ENCODE data around the gene NTNG2.

NTNG2 gene

DNA sequence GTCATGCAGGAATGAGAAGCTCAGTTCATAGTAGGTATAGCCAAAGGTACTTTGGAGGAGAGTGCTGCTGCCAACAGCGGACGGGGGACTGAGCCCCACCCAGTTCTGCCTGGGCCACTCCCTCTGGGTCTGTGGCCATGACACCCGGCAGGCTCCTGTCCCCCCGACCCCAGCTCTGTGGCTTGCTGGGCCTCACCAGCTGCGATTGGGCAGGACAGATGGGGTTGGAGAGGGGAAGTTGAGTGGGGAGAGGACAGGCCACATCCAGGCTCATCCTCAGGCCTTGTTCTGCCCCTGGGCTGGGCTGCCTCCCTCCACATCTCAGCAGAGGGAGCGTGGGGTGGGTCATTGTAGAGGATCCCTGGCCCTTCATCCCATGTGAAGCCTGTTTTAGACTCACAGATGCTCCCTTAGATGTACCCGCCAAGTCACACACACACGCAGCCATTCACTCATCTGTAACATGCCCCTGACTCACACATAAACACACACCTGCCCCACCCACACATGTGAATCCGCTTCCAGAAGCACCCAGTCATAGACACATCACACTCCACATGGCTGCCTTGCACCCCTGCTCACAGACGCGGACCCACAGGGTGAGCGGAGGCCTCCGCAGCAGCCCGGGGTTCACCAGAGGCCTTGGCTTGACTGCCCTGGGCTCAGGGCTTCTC is 48.8 kb downstream of the NTNG2 start:
- no peak for DNase-seq
- no peaks in the 10 kb centered on the region for H3K27me3 ChIP-seq (replicated peaks)
- H3K4me3 ChIP-seq (ENCODE audit: low read depth, low read length), result no peak overlapping the region
- no peak overlapping the region for H3K27ac ChIP-seq
- TF ChIP-seq, protein P1, sequence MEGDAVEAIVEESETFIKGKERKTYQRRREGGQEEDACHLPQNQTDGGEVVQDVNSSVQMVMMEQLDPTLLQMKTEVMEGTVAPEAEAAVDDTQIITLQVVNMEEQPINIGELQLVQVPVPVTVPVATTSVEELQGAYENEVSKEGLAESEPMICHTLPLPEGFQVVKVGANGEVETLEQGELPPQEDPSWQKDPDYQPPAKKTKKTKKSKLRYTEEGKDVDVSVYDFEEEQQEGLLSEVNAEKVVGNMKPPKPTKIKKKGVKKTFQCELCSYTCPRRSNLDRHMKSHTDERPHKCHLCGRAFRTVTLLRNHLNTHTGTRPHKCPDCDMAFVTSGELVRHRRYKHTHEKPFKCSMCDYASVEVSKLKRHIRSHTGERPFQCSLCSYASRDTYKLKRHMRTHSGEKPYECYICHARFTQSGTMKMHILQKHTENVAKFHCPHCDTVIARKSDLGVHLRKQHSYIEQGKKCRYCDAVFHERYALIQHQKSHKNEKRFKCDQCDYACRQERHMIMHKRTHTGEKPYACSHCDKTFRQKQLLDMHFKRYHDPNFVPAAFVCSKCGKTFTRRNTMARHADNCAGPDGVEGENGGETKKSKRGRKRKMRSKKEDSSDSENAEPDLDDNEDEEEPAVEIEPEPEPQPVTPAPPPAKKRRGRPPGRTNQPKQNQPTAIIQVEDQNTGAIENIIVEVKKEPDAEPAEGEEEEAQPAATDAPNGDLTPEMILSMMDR (IDR thresholded peaks at IDR 0.05; ENCODE audit: low read depth, low read length, missing control alignments), result no peak
- in situ Hi-C loops (cut with HindIII; ENCODE audit: low pct_ligation_motif_present, low sequenced_read_pairs), result no loop called here
- H3K36me3 ChIP-seq (replicated peaks), result no peaks in the 10 kb centered on the region

DNA sequence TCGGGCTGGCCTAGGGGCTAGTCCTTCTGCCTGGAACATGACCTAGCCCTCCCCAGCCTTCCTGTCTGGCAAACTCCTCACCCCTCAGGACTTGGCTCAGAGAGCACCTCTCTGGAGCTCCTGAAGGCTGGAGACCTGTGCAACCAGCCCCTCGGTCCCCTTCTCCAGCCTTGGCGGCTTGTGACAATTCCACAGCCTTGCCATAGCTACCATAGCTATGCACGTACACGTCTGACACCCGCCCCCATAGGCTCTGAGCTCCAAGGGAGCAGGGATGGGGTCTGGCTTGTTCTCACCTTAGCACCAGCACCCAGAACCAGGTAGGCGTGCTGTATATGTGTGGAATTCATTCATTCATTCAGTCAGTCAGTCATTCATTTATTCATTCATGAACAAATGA is 49.7 kb downstream of the NTNG2 start:
- in situ Hi-C loops (cut with HindIII; ENCODE audit: low pct_ligation_motif_present, low sequenced_read_pairs), result no loop called here
- no peak for DNase-seq
- H3K27ac ChIP-seq, result no peak overlapping the region
- H3K36me3 ChIP-seq (replicated peaks), result no peaks in the 10 kb centered on the region
- no peaks in the 10 kb centered on the region for H3K27me3 ChIP-seq (replicated peaks)
- TF ChIP-seq, protein P1 (IDR thresholded peaks at IDR 0.05; ENCODE audit: low read depth, low read length, missing control alignments), result no peak
- H3K4me3 ChIP-seq (ENCODE audit: low read depth, low read length), result no peak overlapping the region

DNA sequence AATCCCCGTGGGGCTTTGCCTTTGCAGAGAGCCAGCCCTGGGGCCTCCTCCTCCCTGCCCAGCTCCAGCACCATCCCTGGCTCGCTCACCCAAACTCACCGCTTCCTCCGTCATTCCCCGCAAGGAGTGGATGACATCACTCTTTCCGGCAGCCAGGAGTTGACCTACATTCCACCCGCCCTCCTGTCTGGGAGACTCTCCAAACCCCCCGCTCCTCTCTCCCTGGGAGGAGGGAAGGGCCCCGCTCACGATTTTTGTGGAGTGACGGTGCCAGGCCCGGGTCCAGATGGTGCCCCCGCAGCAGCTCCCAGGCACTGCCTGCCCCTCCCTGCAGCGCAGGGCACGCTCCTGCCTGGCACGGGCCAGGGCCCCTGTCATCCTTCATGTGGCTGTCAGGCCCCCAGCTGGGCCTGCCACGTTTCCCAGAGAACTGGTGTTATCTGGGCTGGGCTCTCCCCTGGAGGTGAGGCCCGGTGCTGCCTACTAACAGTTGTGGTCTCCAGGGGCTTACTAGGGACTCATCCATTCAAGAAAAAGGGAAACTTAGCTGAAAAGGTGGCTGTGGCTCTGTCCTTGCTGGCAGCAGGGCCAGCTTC is 52.3 kb downstream of the NTNG2 start:
- no peaks in the 10 kb centered on the region for H3K27me3 ChIP-seq (replicated peaks)
- no peak overlapping the region for H3K4me3 ChIP-seq (ENCODE audit: low read depth, low read length)
- H3K27ac ChIP-seq, result no peak overlapping the region
- no peaks in the 10 kb centered on the region for H3K36me3 ChIP-seq (replicated peaks)
- TF ChIP-seq, protein P1 (IDR thresholded peaks at IDR 0.05; ENCODE audit: low read depth, low read length, missing control alignments), result peak; percentile 31
- peak; percentile 79 for DNase-seq
- in situ Hi-C loops (cut with HindIII; ENCODE audit: low pct_ligation_motif_present, low sequenced_read_pairs), result no loop called here

DNA sequence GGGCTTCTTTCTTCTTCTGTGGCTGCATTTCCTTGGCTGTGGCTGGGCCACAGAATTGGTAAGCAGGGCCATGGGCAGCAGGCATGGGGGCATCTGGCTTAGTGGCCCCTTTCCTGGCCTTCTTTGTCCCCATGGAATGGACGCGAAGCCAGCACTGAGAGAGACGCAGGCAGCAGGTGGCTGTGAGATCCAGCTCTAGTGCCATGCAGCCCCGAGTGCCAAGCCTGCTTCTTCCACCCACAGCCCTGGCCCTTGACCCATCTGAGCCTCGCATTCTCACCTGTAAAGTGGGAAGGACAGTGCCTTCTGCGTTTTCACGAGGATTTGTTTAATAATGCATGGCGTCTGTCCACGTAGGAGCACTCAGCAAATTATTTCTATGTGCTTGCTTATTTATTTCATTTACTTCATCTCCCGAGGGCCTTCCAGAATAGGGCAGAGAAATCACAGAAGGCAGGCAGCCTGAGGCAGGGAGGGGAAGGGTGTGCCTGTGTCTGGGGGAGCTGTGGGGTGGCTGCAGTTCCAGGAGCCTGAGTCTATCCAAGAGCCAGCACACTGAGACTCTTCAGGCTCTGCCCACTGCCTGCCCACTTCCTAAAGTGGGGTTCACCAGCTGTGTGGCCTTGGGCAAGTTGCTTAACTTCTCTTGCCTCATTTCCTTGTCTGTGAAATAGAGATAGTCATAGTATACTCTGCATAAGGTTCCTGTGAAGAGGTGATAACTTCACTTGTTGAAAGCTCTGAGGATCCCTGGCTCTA is 55.2 kb downstream of the NTNG2 start:
- H3K27me3 ChIP-seq (replicated peaks), result peaks cover 8% of the 10 kb centered on the region
- in situ Hi-C loops (cut with HindIII; ENCODE audit: low pct_ligation_motif_present, low sequenced_read_pairs), result no loop called here
- TF ChIP-seq, protein P1 (IDR thresholded peaks at IDR 0.05; ENCODE audit: low read depth, low read length, missing control alignments), result no peak
- no peak overlapping the region for H3K4me3 ChIP-seq (ENCODE audit: low read depth, low read length)
- H3K36me3 ChIP-seq (replicated peaks), result no peaks in the 10 kb centered on the region
- no peak overlapping the region for H3K27ac ChIP-seq
- DNase-seq, result no peak

DNA sequence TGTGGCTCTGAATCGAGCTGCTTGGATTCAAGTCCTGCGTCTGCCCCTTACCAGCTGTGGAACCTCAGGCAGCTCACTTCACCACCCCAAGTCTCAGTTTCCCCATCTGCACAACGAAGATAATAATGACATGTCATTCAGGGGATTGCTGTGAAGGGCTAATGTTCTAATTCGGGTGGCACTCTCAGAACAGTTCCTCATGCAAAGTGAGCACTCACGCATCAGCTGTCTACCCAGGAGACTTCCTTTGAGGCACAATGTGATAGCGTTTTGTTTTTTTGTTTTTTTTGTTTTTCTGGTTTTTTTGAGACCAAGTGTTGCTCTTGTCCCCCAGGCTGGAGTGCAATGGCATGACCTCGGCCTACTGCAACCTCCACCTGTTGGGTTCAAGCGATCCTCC is 56.4 kb downstream of the NTNG2 start:
- Histone ChIP-seq H3K4me3 (ENCODE audit: low read depth, low read length) (no peak overlapping the region), H3K27ac (no peak overlapping the region), H3K36me3 (replicated peaks) (no peaks in the 10 kb centered on the region), H3K27me3 (replicated peaks) (peaks cover 13% of the 10 kb centered on the region)
- DNase-seq, result no peak
- in situ Hi-C loops (cut with HindIII; ENCODE audit: low pct_ligation_motif_present, low sequenced_read_pairs), result no loop called here
- TF ChIP-seq, protein P1 (IDR thresholded peaks at IDR 0.05; ENCODE audit: low read depth, low read length, missing control alignments), result no peak
